Astrocyte (in vitro differentiated cells and primary cell): ENCODE results near the gene PTX4. TPM values are rescaled to one million over a fixed set of nuclear protein-coding genes. Genes with fewer than 3 reads are reported as not detected.
A peak's percentile ranks its signal among the peaks of the same experiment; 100 is the strongest.

Source experiments
- DNase-seq: peaks from one replicate; pipeline ENCODE4 v3.0.0-alpha.2; 2010; ENCODE audit warnings: low read depth
- FAIRE-seq: peaks from 2 replicates; lab custom pipeline; 2011; peaks lifted over from hg19 to GRCh38; lab: Jason Lieb, UNC
- H2AFZ ChIP-seq: 2 replicates; pipeline ENCODE4 v1.6.0; 2012; ENCODE audit warnings: low read depth, low read length, inconsistent platforms
- H3K27ac ChIP-seq: 2 replicates; pipeline ENCODE4 v1.5.1; 2011; ENCODE audit warnings: low read depth, low read length, inconsistent platforms
- H3K27me3 ChIP-seq: 2 replicates; pipeline ENCODE4 v1.6.0; 2011; ENCODE audit warnings: low read length, inconsistent platforms; ENCODE audit not compliant: insufficient read depth
- H3K36me3 ChIP-seq: 2 replicates; pipeline ENCODE4 v1.5.1; 2011; ENCODE audit warnings: low read length, inconsistent platforms; ENCODE audit not compliant: insufficient read depth
- H3K4me1 ChIP-seq: 2 replicates; pipeline ENCODE4 v1.5.1; 2011; ENCODE audit warnings: low read length, inconsistent platforms; ENCODE audit not compliant: insufficient read depth
- H3K4me2 ChIP-seq: 2 replicates; pipeline ENCODE4 v1.6.0; 2012; ENCODE audit warnings: low read length, inconsistent platforms
- H3K4me3 ChIP-seq: 2 replicates; pipeline ENCODE4 v1.5.1; 2011; ENCODE audit warnings: low read depth, mild to moderate bottlenecking, low read length, inconsistent platforms; ENCODE audit not compliant: insufficient read depth
- H3K79me2 ChIP-seq: 2 replicates; pipeline ENCODE4 v1.6.0; 2012; ENCODE audit warnings: mild to moderate bottlenecking, low read length, inconsistent platforms; ENCODE audit not compliant: insufficient read depth
- H3K9ac ChIP-seq: 2 replicates; pipeline ENCODE4 v1.6.0; 2012; ENCODE audit warnings: mild to moderate bottlenecking, low read length, inconsistent platforms
- H3K9me3 ChIP-seq: 2 replicates; pipeline ENCODE4 v1.5.1; 2012; ENCODE audit warnings: low read depth, mild to moderate bottlenecking, low read length, inconsistent platforms; ENCODE audit not compliant: insufficient read depth
- H4K20me1 ChIP-seq: 2 replicates; pipeline ENCODE4 v1.6.0; 2012; ENCODE audit warnings: low read length, inconsistent platforms; ENCODE audit not compliant: insufficient read depth
- H3K27ac Mint-ChIP-seq: one replicate; pipeline ENCODE4 v1.8.0; 2021; ENCODE audit warnings: mild to moderate bottlenecking, mixed read lengths; ENCODE audit not compliant: unreplicated experiment
- H3K27me3 Mint-ChIP-seq: one replicate; pipeline ENCODE4 v1.8.0; 2021; ENCODE audit warnings: low read depth, mixed read lengths; ENCODE audit not compliant: unreplicated experiment
- H3K36me3 Mint-ChIP-seq: one replicate; pipeline ENCODE4 v1.8.0; 2021; ENCODE audit warnings: low read depth, mixed read lengths; ENCODE audit not compliant: unreplicated experiment
- H3K4me1 Mint-ChIP-seq: one replicate; pipeline ENCODE4 v1.8.0; 2021; ENCODE audit warnings: low read depth, mixed read lengths; ENCODE audit not compliant: unreplicated experiment
- H3K4me3 Mint-ChIP-seq: one replicate; pipeline ENCODE4 v1.8.0; 2021; ENCODE audit warnings: mild to moderate bottlenecking, moderate library complexity, mixed read lengths; ENCODE audit not compliant: unreplicated experiment
- H3K9me3 Mint-ChIP-seq: one replicate; pipeline ENCODE4 v1.8.0; 2021; ENCODE audit warnings: mild to moderate bottlenecking, mixed read lengths; ENCODE audit not compliant: unreplicated experiment
- EZH2 ChIP-seq: IDR thresholded peaks from 2 replicates; pipeline ENCODE4 v1.6.1; 2012; ENCODE audit warnings: mild to moderate bottlenecking, low read length, inconsistent platforms; ENCODE audit not compliant: insufficient read depth
- total RNA-seq: library from RNA; stranded (reverse); gene quantifications from 2 replicates; pipeline ENCODE4 v1.2.1, GENCODE V29; 2021
- TF ChIP-seq, protein P1 (sequence below): IDR thresholded peaks from 2 replicates; pipeline ENCODE4 v1.5.1; 2011; ENCODE audit warnings: low read depth, mild to moderate bottlenecking, inconsistent platforms, low read length, moderate library complexity; ENCODE audit not compliant: insufficient read depth

The PTX4 gene
- total RNA-seq, 1 donor from 2014 or later = not detected

DNA sequence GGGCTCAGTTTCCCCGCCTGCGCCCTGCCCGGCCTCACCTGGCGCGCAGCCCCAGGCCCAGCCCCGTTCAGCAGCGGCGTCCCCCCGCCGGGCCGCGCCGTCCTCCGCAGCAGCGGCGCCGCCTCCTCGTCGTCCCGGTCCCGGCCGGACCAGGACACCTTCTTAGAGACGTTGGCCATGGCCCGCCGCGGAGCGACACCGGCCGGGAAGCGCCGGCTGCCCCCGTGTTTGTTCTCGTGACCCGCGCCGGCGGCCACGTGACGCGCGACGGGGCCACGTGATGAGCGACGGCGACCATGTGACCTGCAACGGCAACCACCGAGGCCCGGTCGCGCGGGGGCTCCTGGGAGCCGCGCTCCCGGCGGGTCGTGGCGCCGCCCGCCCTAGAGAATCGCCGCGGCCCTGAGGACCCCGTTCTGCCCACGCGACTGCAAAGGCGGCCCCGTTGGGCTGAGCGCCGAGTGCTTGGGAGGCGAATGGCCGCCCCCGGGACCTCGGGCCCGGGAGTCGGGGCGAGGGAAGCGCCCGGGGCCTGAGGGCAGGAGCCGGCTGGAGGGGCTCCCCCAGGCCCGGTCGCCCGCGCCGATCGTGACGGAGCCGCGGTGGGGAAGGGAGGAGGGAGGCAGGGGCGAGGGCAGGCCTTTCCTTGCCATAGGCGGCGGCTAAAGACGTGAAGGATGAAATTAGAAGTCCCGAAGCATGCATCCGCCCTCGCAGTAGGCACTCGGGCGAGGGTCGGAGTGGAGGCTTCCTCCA is 13.8 kb downstream of the PTX4 start, which contains the start of gene CLCN7:
TSS of gene CLCN7 (minus strand) at position 233 of the 756 bp plus-strand sequence. CDS start at position 179, 54 bp downstream.
- peak within 1 kb of the TSS; percentile 92 for H3K4me2 ChIP-seq

DNA sequence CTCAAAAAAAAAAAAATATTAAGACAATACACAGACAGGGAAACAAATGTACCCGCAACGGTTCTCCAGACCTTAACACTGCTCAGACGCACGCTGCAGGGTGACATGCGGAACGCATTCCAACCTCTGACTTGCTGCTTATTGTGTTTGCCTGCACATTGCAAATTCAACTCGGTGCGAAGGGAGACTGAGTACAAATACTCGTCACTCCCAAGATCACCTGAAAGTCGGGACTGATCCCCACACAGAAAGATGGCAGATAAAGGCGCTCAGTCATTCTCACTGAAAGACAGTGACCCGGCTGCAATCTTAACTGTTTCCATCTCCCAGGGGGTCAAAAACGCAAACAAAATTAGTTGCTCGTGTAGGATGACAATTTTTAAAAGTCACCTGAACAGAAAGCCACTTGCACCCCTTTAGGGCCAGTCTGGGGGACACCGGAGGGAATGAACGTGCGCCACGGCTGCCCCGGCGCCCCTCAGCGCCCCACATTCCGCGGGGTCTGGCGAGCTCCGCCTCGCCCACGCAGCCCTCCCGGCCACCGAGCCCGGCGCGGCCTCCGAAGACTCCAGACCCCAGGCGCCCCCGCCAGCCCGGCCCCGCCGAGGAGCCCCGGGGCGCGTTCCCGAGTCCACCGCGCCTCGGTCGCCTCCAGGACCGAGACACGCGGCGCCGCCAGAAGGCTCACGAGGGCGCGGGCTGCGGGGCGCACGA is 14.5 kb downstream of the PTX4 start:
- H3K27ac Mint-ChIP-seq = no peak overlapping the region
- peaks cover 47% of the 10 kb centered on the region for H3K79me2 ChIP-seq
- H3K27me3 ChIP-seq = no peaks in the 10 kb centered on the region
- peak overlapping the region; percentile 92 for H3K4me2 ChIP-seq
- no peak for TF ChIP-seq EZH2
- TF ChIP-seq, protein P1, sequence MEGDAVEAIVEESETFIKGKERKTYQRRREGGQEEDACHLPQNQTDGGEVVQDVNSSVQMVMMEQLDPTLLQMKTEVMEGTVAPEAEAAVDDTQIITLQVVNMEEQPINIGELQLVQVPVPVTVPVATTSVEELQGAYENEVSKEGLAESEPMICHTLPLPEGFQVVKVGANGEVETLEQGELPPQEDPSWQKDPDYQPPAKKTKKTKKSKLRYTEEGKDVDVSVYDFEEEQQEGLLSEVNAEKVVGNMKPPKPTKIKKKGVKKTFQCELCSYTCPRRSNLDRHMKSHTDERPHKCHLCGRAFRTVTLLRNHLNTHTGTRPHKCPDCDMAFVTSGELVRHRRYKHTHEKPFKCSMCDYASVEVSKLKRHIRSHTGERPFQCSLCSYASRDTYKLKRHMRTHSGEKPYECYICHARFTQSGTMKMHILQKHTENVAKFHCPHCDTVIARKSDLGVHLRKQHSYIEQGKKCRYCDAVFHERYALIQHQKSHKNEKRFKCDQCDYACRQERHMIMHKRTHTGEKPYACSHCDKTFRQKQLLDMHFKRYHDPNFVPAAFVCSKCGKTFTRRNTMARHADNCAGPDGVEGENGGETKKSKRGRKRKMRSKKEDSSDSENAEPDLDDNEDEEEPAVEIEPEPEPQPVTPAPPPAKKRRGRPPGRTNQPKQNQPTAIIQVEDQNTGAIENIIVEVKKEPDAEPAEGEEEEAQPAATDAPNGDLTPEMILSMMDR = no peak
- H2AFZ ChIP-seq = peak overlapping the region; percentile 87
- peak overlapping the region; percentile 73 for H3K27ac ChIP-seq
- peak overlapping the region; percentile 94 for H3K9ac ChIP-seq
- H3K9me3 ChIP-seq = no peaks in the 10 kb centered on the region
- FAIRE-seq (no peak), DNase-seq (peak; percentile 10)
- peaks cover 2% of the 10 kb centered on the region for H3K36me3 Mint-ChIP-seq
- H3K4me3 ChIP-seq = peak overlapping the region; percentile 68
- H3K36me3 ChIP-seq = no peaks in the 10 kb centered on the region
- H3K27me3 Mint-ChIP-seq = peaks cover 3% of the 10 kb centered on the region
- peaks cover 31% of the 10 kb centered on the region for H3K4me1 ChIP-seq
- peaks cover 14% of the 10 kb centered on the region for H3K9me3 Mint-ChIP-seq
- H4K20me1 ChIP-seq = peaks cover 24% of the 10 kb centered on the region
- peaks cover 16% of the 10 kb centered on the region for H3K4me1 Mint-ChIP-seq
- H3K4me3 Mint-ChIP-seq = peak overlapping the region; percentile 83

More for the DNA sequence above, 13.8 kb downstream of the PTX4 start, which contains the start of gene CLCN7:
- Mint-ChIP-seq H3K36me3 (peaks cover 2% of the 10 kb centered on the region), H3K27ac (peak within 1 kb of the TSS; percentile 66), H3K4me3 (peak within 1 kb of the TSS; percentile 83), H3K9me3 (peaks cover 14% of the 10 kb centered on the region), H3K27me3 (peaks cover 3% of the 10 kb centered on the region), H3K4me1 (peaks cover 16% of the 10 kb centered on the region)
- peak within 1 kb of the TSS; percentile 68 for H3K4me3 ChIP-seq
- H2AFZ ChIP-seq = peak within 1 kb of the TSS; percentile 87
- peaks cover 31% of the 10 kb centered on the region for H3K4me1 ChIP-seq
- DNase-seq (peak; percentile 72), FAIRE-seq (no peak)
- no peaks in the 10 kb centered on the region for H3K9me3 ChIP-seq
- peak within 1 kb of the TSS; percentile 73 for H3K27ac ChIP-seq
- TF ChIP-seq, protein P1 = no peak
- no peak for TF ChIP-seq EZH2
- H3K9ac ChIP-seq = peak within 1 kb of the TSS; percentile 94
- peaks cover 24% of the 10 kb centered on the region for H4K20me1 ChIP-seq
- no peaks in the 10 kb centered on the region for H3K27me3 ChIP-seq
- H3K79me2 ChIP-seq = peaks cover 40% of the 10 kb centered on the region
- H3K36me3 ChIP-seq = no peaks in the 10 kb centered on the region
